PC-3 (cell line): ENCODE data around the gene NSMCE1. TPM values are rescaled to one million over a fixed set of nuclear protein-coding genes. Genes with fewer than 3 reads are reported as not detected.

Source experiments
- ATAC-seq: fragments of 200-7000 bp; cut with Tn5 transposase; 2 replicates; pipeline ENCODE4 v1.9.1; 2020; ENCODE audit warnings: mild to moderate bottlenecking, moderate library complexity
- BruUV-seq: library from RNA; stranded (reverse); fragments of 400-500 nt; replicated peaks from 2 replicates; lab custom pipeline; 2021; lab: Mats Ljungman, UMichigan
- CTCF ChIA-PET: fragments of 300-600 bp; sonication (Branson Sonifier 250); formaldehyde crosslinking; loops from one replicate; lab custom pipeline; 2022; ENCODE audit warnings: antibody characterized with exemption; lab: Charles Lee
- POLR2A ChIA-PET: fragments of 300-600 bp; sonication (Branson Sonifier 250); formaldehyde crosslinking; loops from one replicate; lab custom pipeline; 2022; ENCODE audit warnings: antibody characterized with exemption; ENCODE audit not compliant: unreplicated experiment; lab: Charles Lee
- DNase-seq: peaks from one replicate; pipeline ENCODE4 v3.0.0-alpha.2; 2015
- H2AFZ ChIP-seq: fragments of 300-600 bp; sonication (generic); 2 replicates; pipeline ENCODE4 v1.6.0; 2016; ENCODE audit warnings: antibody characterized with exemption, low read length
- H3F3A ChIP-seq: fragments of 300-600 bp; sonication (generic); one replicate; pipeline ENCODE4 v1.6.0; 2017; ENCODE audit warnings: antibody characterized with exemption, low read length, control low read depth, mild to moderate bottlenecking; ENCODE audit not compliant: unreplicated experiment
- H3K27ac ChIP-seq: fragments of 300-600 bp; sonication (generic); 2 replicates; pipeline ENCODE4 v1.5.1; 2016; ENCODE audit warnings: mild to moderate bottlenecking, low read length
- H3K27me3 ChIP-seq: fragments of 300-600 bp; sonication (generic); 2 replicates; pipeline ENCODE4 v1.6.1; 2016; ENCODE audit warnings: low read length, mixed read lengths
- H3K36me3 ChIP-seq: fragments of 300-600 bp; sonication (generic); 2 replicates; pipeline ENCODE4 v1.6.1; 2016; ENCODE audit warnings: low read depth, mixed run types, low read length, mixed read lengths
- H3K4me1 ChIP-seq: fragments of 300-600 bp; sonication (generic); 2 replicates; pipeline ENCODE4 v1.5.1; 2016; ENCODE audit warnings: low read length; ENCODE audit not compliant: insufficient read depth
- H3K4me2 ChIP-seq: fragments of 300-600 bp; sonication (generic); 2 replicates; pipeline ENCODE4 v1.6.0; 2016; ENCODE audit warnings: low read length
- H3K4me3 ChIP-seq: fragments of 300-600 bp; sonication (generic); 2 replicates; pipeline ENCODE4 v1.5.1; 2016; ENCODE audit warnings: mild to moderate bottlenecking, low read length, mixed read lengths
- H3K79me2 ChIP-seq: fragments of 300-600 bp; sonication (generic); 2 replicates; pipeline ENCODE4 v1.6.1; 2017; ENCODE audit warnings: low read length, mixed read lengths
- H3K9ac ChIP-seq: fragments of 300-600 bp; sonication (generic); 2 replicates; pipeline ENCODE4 v1.6.0; 2016; ENCODE audit warnings: mild to moderate bottlenecking, low read length
- H3K9me2 ChIP-seq: fragments of 300-600 bp; sonication (generic); replicated peaks from 2 replicates; pipeline ENCODE4 v1.6.1; 2016; ENCODE audit warnings: mixed run types, low read length, mixed read lengths
- H3K9me3 ChIP-seq: fragments of 300-600 bp; sonication (generic); 2 replicates; pipeline ENCODE4 v1.6.1; 2016; ENCODE audit warnings: low read length, mixed read lengths
- H4K20me1 ChIP-seq: fragments of 300-600 bp; sonication (generic); 2 replicates; pipeline ENCODE4 v1.6.1; 2016; ENCODE audit warnings: low read length, mixed read lengths
- EZH2 ChIP-seq: fragments of 300-600 bp; sonication (generic); IDR thresholded peaks from one replicate; pipeline ENCODE4 v1.6.1; 2017; ENCODE audit warnings: antibody characterized with exemption, mild to moderate bottlenecking, low read length; ENCODE audit not compliant: unreplicated experiment
- EZH2phosphoT487 ChIP-seq: fragments of 300-600 bp; sonication (generic); IDR thresholded peaks from 2 replicates; pipeline ENCODE4 v1.6.1; 2018; ENCODE audit warnings: mild to moderate bottlenecking, antibody characterized with exemption, low read length, borderline replicate concordance
- intact Hi-C: fragments of 100-400 bp; cut with micrococcal nuclease; formaldehyde crosslinking; loops from 2 replicates; pipeline ENCODE4 v1.9.0; 2023
- total RNA-seq: library from RNA; depleted of rRNA; stranded (reverse); fragments of >200 nt; gene quantifications from 2 replicates; pipeline ENCODE4 v1.2.3, GENCODE V29; 2014
- TF ChIP-seq, protein P1 (sequence below): fragments of 300-600 bp; sonication (generic); conservative IDR thresholded peaks from 2 replicates; pipeline ENCODE4 v1.5.1; 2017; ENCODE audit warnings: antibody characterized with exemption, low read depth, mild to moderate bottlenecking, low read length

The NSMCE1 gene
- total RNA-seq, 1 experiment from 2014 or later: 32.5 TPM

DNA sequence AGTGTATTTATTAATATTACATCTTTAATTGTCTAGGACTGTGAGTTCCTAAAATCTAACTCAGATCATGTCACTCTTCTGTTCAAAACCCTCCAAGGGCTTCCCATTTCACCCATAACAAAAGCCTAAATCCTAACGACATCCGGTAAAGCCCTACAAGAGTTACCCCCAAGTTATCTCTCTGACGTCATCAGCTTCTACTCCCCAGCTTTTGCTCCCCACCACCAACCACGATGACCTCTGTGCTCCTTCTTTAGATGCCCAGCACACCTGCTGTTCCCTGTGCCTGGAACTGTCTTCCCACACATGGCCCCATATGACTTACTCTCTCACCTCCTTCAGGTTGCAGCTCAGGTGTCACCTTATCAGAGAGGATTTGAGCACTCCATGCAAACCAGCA is 71.6 kb downstream of the NSMCE1 start:
- DNase-seq (no peak), ATAC-seq (no peak)
- no peak overlapping the region for H3K27ac ChIP-seq
- no peaks in the 10 kb centered on the region for H4K20me1 ChIP-seq
- POLR2A ChIA-PET: no interaction called here
- no peaks in the 10 kb centered on the region for H3K9me2 ChIP-seq
- no peaks in the 10 kb centered on the region for H3F3A ChIP-seq
- BruUV-seq: no TSS peak
- H3K4me1 ChIP-seq: no peaks in the 10 kb centered on the region
- H3K79me2 ChIP-seq: no peaks in the 10 kb centered on the region
- H3K9me3 ChIP-seq: no peaks in the 10 kb centered on the region
- H2AFZ ChIP-seq: no peak overlapping the region
- H3K4me3 ChIP-seq: no peak overlapping the region
- CTCF ChIA-PET: interaction anchor here (0.7 kb wide), 1 partner anchor 1937 kb away, joined by 6 read pairs; no protein-coding TSS in a partner anchor
- H3K4me2 ChIP-seq: no peak overlapping the region
- no peaks in the 10 kb centered on the region for H3K27me3 ChIP-seq
- intact Hi-C loops: no loop called here
- no peak overlapping the region for H3K9ac ChIP-seq
- TF ChIP-seq EZH2phosphoT487 (no peak), EZH2 (no peak)
- TF ChIP-seq, protein P1, sequence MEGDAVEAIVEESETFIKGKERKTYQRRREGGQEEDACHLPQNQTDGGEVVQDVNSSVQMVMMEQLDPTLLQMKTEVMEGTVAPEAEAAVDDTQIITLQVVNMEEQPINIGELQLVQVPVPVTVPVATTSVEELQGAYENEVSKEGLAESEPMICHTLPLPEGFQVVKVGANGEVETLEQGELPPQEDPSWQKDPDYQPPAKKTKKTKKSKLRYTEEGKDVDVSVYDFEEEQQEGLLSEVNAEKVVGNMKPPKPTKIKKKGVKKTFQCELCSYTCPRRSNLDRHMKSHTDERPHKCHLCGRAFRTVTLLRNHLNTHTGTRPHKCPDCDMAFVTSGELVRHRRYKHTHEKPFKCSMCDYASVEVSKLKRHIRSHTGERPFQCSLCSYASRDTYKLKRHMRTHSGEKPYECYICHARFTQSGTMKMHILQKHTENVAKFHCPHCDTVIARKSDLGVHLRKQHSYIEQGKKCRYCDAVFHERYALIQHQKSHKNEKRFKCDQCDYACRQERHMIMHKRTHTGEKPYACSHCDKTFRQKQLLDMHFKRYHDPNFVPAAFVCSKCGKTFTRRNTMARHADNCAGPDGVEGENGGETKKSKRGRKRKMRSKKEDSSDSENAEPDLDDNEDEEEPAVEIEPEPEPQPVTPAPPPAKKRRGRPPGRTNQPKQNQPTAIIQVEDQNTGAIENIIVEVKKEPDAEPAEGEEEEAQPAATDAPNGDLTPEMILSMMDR: no peak
- no peaks in the 10 kb centered on the region for H3K36me3 ChIP-seq

DNA sequence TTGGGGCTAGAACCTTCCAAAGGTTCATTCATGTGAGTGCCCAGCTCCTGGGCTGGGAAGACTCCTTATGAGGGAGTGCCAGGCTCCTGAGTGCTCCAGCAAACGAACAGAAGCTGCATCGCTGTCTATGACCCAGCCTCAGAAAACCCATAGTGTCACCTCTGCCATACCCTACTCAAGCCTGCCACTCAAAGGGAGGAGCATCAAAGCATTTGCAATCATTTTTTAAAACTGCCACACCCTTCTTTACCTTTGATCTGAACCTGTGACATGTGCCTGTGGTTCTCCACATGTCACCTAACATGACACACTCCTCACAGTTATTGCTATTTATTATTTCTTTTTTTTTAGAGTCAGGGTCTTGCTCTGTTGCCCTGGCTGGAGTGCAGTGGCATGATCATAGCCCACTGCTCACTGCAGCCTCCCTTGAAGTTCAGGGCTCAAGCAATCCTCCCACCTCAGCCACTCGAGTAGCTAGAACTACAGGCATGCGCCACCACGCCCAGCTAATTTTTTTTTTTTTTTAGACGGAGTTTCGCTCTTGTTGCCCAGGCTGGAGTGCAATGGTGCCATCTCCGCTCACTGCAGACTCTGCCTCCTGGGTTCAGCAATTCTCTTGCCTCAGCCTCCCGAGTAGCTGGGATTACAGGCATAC is 72.5 kb downstream of the NSMCE1 start:
- H3K27me3 ChIP-seq: no peaks in the 10 kb centered on the region
- DNase-seq: no peak
- no peak overlapping the region for H3K9ac ChIP-seq
- TF ChIP-seq, protein P1: no peak
- no peak for TF ChIP-seq EZH2phosphoT487
- H3K79me2 ChIP-seq: no peaks in the 10 kb centered on the region
- no peaks in the 10 kb centered on the region for H3K36me3 ChIP-seq
- intact Hi-C loops: no loop called here
- H3K9me2 ChIP-seq: no peaks in the 10 kb centered on the region
- no peaks in the 10 kb centered on the region for H3K9me3 ChIP-seq
- H2AFZ ChIP-seq: no peak overlapping the region
- H3K4me1 ChIP-seq: no peaks in the 10 kb centered on the region
- BruUV-seq: no TSS peak
- H3K4me2 ChIP-seq: no peak overlapping the region
- no peaks in the 10 kb centered on the region for H4K20me1 ChIP-seq
- no peak for ATAC-seq
- ChIA-PET CTCF (interaction anchor here (0.7 kb wide), 1 partner anchor 1936 kb away, joined by 6 read pairs; no protein-coding TSS in a partner anchor), POLR2A (no interaction called here)
- H3K27ac ChIP-seq: no peak overlapping the region
- no peak overlapping the region for H3K4me3 ChIP-seq
- no peaks in the 10 kb centered on the region for H3F3A ChIP-seq

DNA sequence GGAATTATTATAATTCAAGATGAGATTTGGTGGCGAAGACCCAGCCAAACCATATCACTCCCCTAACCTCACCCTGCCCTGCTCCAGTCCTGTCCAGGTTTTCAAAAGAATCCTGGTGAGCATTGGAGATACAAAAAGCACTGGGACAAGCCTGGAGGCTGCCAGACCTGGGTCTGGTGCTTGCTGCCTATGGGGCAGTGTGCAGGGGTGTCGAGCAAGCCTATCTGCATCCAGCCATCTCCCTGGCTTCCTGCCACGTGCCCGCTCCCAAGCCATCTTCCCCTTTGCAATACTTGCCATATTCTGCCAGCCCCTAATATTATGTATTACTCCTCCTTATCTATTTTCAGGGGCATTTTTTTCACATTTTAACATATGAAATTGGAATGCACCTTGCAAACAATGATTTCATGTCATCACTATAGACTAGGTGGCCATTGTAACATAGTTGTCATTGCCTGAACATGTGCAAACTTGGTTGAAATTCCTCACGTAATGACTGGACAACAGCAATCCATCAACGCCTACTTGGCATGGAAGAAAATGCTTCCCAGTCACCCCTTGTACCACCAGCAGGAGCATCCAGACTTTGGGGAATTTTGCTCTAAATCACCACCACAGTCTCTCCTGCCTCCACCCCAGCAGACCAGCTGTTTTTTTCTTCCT is 73.4 kb downstream of the NSMCE1 start:
- DNase-seq (no peak), ATAC-seq (no peak)
- Histone ChIP-seq H3K4me2 (no peak overlapping the region), H3F3A (no peaks in the 10 kb centered on the region), H3K36me3 (no peaks in the 10 kb centered on the region), H3K4me1 (no peaks in the 10 kb centered on the region), H3K9ac (no peak overlapping the region), H3K9me2 (no peaks in the 10 kb centered on the region), H4K20me1 (no peaks in the 10 kb centered on the region), H3K9me3 (no peaks in the 10 kb centered on the region), H3K4me3 (no peak overlapping the region), H2AFZ (no peak overlapping the region), H3K79me2 (no peaks in the 10 kb centered on the region), H3K27me3 (no peaks in the 10 kb centered on the region), H3K27ac (no peak overlapping the region)
- no TSS peak for BruUV-seq
- ChIA-PET POLR2A (no interaction called here), CTCF (no interaction called here)
- intact Hi-C loops: no loop called here
- TF ChIP-seq EZH2phosphoT487 (no peak), EZH2 (no peak)
- TF ChIP-seq, protein P1: no peak
